Astrocyte (in vitro differentiated cells and primary cell): ENCODE measurements around the gene RAET1E.

Source experiments
- EZH2 ChIP-seq: IDR thresholded peaks from 2 replicates; pipeline ENCODE4 v1.6.1; 2012; ENCODE audit warnings: mild to moderate bottlenecking, low read length, inconsistent platforms; ENCODE audit not compliant: insufficient read depth
- TF ChIP-seq, protein P1 (sequence below): IDR thresholded peaks from 2 replicates; pipeline ENCODE4 v1.5.1; 2011; ENCODE audit warnings: low read depth, mild to moderate bottlenecking, inconsistent platforms, low read length, moderate library complexity; ENCODE audit not compliant: insufficient read depth

DNA sequence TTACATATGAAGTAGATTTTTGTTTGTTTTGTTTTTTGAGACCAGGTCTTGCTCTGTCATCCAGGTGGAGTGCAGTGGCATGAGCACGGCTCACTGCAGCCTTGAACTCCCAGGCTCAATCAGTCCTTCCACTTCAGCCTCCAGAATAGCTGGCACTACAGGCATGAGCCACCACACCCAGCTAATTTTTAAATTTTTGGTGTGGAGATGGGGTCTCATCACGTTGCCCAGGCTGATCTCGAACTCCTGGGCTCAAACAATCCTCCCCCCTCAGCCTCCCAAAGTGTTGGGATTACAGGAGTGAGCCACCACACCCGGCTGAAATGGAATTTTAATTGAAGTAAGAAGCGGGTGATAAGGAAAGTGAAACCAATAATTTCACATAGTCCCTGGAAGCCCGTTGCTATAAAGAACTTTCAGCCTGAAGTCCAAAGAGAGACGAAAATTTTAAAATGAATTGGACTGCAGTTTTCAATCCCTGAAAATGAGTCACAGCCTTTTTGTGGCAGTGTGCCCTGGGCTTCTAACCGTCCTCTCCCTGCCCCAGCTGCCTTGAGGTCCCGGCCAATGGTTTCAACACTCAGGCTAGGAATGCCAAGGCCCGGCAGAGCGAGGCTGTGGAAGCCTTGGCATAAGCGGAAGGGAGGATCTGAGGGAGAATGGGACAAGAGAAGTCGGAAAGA, 757 bp downstream of the RAET1E start:
- TF ChIP-seq, protein P1, sequence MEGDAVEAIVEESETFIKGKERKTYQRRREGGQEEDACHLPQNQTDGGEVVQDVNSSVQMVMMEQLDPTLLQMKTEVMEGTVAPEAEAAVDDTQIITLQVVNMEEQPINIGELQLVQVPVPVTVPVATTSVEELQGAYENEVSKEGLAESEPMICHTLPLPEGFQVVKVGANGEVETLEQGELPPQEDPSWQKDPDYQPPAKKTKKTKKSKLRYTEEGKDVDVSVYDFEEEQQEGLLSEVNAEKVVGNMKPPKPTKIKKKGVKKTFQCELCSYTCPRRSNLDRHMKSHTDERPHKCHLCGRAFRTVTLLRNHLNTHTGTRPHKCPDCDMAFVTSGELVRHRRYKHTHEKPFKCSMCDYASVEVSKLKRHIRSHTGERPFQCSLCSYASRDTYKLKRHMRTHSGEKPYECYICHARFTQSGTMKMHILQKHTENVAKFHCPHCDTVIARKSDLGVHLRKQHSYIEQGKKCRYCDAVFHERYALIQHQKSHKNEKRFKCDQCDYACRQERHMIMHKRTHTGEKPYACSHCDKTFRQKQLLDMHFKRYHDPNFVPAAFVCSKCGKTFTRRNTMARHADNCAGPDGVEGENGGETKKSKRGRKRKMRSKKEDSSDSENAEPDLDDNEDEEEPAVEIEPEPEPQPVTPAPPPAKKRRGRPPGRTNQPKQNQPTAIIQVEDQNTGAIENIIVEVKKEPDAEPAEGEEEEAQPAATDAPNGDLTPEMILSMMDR = no peak
- TF ChIP-seq EZH2 = no peak
